ENCODE measurements around the gene ADGRG3.

DNA sequence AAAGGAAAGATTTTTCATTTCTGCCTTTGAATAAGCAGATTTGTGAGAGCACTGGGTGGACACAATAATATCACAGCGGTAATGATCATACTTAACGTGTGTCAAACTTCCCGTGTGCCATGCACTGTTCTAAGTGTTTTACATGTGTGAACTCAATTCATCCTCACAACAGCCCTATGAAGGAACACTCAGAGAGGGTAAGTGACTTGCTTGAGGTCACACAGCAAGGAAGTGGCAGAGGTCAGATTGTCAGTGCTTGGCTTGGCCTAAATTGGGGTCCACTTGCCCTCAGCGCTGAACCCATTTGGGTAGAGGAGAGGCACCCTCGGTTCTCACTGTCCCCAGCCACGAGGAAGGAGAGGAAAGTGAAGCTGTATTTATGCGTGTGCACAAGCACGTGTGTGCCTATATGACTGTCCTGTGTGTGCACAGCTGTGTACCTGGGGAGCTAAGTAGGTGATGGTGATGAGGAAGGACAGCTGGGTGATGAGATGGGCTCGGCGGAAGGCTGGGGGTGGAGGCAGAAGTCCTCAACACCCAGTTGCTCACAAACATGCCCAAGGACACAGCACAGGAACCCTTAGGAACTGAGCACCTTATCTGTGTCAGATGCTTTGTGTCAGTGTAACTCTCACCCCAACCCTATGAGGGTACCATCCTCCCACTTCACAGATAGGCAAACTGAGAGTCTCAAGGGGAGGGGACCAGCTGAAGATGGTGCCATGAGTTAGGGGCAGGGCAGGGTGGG is 9.8 kb upstream of the ADGRG3 start:
- TF ChIP-seq, protein P1, sequence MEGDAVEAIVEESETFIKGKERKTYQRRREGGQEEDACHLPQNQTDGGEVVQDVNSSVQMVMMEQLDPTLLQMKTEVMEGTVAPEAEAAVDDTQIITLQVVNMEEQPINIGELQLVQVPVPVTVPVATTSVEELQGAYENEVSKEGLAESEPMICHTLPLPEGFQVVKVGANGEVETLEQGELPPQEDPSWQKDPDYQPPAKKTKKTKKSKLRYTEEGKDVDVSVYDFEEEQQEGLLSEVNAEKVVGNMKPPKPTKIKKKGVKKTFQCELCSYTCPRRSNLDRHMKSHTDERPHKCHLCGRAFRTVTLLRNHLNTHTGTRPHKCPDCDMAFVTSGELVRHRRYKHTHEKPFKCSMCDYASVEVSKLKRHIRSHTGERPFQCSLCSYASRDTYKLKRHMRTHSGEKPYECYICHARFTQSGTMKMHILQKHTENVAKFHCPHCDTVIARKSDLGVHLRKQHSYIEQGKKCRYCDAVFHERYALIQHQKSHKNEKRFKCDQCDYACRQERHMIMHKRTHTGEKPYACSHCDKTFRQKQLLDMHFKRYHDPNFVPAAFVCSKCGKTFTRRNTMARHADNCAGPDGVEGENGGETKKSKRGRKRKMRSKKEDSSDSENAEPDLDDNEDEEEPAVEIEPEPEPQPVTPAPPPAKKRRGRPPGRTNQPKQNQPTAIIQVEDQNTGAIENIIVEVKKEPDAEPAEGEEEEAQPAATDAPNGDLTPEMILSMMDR (IDR thresholded peaks at IDR 0.05; ENCODE audit: insufficient read depth, low read length, poor library complexity, severe bottlenecking): no peak
- no peak for TF ChIP-seq EZH2phosphoT487 (conservative IDR thresholded peaks at IDR 0.05; ENCODE audit: low read length)

Data from SU-DHL-6 (cell line).